Measurements from ENCODE around the gene COMMD6.

DNA sequence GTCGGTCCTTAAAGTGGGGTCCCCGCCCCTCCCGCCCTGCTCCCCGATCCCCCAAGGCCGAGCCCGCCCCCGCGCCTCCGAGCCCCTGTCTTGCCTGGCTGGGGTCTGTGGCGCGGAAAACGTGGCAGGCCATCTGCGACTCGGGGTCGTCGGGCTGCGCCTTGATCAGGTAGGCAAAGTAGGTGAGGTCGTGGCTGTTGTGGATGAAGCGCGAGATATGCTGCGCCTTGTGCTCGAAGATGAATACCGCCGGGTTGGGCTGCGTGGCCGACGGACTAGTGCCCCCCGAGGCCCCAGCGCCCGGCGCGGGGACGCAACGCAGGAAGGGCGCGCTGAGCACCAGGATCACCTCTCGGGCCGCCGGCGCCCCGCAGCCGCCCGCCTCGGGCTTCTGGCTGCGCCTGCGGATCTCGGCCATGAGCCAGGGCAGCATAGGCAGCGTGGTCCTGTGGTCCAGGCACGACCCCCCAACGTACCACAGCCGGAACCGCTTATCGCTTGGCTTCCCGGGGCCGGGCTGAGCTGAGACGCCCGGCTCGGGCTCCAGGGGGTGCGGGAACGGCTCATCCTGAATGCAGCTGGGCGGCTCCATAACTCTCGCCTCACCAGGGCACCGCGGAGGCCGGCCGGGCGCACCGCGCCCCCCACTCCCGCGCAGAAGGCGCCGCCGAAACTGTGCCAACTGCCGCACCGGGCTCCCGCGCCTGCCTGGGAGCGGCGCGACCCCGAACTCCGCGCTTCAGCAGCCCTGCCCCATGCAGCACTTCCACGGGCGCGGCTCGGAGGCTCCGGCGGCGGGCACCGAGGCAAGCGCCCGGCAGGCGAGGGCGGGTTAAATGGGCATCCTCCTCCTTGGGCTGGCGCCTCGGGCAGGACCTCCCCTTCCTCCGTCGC lies 56.2 kb downstream of the COMMD6 start:
- TF ChIP-seq SUZ12 (IDR thresholded peaks at IDR 0.05; ENCODE audit: extremely low read depth, insufficient read depth, insufficient read length): no peak
- no peak for TF ChIP-seq YY1 (IDR thresholded peaks at IDR 0.05; ENCODE audit: insufficient read depth, insufficient read length)
- TF ChIP-seq ZNF274 (IDR thresholded peaks at IDR 0.05; ENCODE audit: low read depth, low read length): no peak

Data from NT2/D1 (cell line).